Suppressor macrophage treated with lipopolysaccharide for 1 hour (primary cell): Measurements from ENCODE around the gene VARS1.
A peak's percentile ranks its signal among the peaks of the same experiment; 100 is the strongest.

ENCODE experiments used
- DNase-seq, 3 donors: peaks; one replicate each; pipeline ENCODE4 v3.0.0-alpha.2; 2020 to 2022

VARS1 gene

DNA sequence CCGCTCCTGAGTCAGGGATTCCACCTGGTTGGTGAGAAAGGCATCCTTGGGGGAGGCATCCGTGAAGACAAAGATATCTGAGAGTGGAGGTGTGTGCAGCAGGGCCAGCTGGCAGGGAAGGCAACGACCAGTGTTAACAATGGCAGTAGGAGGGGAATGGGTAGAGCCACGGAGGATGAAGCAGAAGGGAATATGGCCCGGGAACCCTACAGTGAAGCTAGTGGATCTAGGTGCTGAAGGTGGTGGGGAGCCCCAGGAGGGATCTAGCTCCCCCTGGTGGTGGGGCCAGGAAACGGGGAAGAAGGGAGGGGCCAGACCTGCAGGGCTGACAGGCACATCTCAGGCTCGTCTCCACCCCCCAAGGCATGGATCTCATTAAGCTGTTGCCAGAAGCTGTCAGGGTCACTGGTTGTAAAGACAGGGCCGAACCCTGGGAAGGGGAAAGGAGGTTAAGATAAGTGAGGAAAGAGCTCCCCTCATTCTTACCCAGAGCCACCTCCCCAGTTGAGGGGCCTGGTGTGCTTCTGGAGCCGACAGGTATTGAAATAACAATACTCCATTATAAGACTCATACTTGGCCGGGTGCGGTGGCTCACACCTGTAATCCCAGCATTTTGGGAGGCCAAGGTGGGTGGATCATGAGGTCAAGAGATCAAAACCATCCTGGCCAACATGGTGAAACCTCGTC lies 25.7 kb downstream of the VARS1 start:
- peak; percentile 76 to 90 (median 83) for DNase-seq

DNA sequence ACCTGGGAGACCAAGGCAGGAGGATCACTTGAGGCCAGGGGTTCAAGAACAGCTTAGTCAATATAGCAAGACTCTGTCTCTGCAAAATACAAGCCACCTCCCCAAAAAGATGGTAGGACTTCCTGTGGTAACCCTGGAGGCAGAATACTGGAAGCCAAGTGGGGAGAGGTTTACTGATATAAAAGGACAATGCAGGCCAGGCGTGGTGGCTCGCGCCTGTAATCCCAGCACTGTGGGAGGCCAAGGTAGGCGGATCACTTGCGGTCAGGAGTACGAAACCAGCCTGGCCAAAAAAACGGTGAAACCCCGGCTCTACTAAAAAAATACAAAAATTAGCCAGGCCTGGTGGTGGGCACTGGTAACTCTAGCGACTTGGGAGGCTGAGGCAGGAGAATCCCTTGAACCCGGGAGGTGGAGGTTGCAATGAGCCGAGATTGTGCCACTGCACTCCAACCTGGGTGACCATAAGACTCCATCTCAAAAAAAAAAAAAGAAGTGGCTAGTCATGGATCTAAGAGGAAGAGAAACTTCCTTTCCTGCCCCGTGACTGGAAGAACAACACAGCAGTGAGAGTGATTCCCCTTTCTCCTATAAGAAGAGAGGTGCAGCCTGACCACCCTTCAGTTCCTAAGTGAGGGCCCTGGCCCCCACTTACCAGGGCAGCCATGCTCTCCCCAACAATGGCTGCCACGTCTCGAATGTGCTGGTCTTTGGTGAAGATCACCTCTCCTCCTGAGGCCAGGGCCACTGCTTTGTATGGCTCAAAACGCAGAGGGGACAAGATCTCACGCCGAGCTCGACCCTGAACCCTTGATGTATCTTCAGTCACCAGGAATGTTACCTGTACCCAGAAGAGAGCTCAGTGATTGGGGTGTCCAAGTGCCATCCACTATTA lies 26.9 kb downstream of the VARS1 start:
- DNase-seq: peak; percentile 81 to 90 (median 86)

DNA sequence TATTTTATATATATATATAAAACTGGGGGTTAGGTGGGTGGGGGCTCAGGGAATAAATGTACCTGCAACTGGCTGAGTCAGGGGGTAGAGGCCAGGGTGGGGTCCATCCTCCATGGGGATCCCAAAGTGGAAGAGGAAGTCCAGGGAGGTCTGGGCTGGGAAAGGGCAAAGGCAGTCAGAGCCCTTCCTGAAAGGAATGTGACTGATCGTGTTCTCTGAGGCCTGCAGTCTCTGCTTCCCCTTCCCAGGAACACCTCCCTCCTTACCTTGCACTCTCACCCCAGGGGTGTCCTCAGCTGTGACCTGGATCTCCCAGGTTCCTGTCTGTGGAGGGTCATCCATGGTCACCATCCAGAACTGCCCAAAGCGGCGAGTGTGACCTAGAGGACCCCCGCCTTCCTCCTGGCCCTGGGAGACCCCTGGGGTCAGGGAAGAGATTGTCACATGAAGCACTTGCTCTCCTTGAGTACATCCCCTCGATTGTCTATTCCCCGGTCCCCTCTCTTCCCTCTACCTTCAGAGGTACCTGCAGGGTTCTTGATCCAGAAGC lies 28.4 kb downstream of the VARS1 start:
- DNase-seq: peak in 2 of 3 donors; percentile 22 to 27

DNA sequence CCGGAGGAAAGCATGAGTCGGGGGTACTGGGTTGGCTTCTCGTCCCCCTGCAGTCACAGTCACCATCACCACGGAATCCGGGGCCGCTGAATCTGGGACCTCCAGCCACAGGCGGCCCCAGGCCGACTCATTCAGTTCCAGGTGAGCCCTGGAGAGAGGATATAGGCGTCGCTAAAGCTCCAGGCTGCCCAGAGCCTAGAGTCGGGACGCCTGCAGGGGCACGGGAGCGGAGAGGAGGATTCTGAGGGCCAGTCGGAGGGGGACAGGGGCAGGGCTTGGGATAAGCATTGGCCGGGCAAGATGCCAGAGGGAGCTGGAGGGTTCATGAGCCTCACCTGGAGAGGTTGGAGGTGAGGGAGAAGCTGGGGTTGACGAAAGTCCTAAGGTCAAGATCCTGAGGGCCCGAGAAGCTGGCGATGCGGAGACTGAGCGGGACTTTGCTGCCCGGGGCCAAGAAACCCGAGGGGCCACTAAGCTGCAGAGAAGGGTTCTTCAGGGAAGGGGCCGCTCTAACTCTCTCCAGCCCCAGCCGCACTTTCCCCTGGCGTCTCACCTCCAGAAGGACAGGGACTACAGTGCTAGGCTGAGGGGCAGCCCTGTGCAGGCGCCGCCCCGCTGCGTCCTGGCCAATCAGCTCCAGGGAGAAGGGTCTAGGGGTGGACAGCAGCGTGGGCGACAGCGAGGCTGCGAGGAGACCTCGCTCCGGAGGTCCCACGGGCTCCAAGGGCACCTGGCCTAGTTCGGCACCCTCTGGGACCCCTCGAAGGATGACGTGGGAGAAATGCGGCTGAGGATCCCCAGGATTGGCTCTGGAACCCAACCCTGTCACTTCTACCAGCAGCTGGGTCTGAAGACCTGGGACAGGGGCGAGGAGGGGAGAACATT lies 29.4 kb downstream of the VARS1 start:
- DNase-seq: no peak

DNA sequence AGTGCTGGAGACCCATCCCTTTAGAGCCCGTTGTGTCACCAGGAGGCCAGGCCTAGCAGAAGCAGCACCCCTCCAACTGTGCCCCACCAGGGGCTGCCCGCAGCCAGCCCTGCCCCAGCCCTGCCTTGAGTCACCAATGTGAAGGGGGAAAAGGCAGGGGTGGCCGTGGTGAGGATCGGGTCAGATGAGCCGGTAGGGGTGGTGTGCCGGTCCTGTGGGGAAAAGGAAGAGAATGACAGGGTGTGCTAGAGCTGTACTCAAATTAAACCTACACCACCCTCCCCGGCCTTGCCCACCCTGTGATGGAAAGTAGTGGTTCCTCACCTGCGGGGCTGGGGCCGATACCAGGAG lies 30.0 kb downstream of the VARS1 start:
- DNase-seq: no peak

DNA sequence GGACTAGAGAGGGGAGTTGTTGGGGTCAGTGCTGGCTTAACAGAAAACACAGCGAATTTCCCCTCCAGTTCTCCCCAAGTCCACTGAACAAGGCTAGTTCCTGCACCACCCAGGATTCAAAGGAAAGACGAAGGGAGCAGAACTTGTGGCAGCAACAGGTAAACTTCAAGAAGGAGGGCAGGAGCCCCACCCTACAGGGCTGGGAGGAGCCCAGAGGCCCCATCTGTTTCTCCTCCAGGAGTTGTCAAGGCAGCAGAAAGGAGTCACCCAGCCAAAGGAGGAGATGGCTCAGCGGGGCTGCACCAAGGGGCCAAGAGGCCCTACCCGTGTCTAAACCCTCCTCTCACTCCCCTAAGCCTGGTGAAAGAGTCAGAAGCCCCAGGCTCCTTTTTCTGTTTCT lies 31.4 kb downstream of the VARS1 start:
- no peak for DNase-seq

DNA sequence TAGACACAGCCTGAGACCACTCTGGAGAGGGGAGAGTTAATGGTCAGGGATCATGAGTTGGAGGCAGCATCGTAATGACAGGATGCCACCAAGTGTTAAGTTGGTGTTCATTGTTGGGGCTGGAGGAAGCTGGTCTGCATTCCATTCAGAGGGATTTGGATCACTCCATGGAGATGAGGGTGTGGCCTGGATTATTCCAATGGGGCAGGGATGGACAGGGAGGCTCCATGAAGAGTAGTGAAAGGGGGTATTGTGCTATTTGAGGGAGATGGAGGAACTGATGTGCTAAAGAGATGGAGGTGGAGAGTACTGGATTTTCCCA lies 32.0 kb downstream of the VARS1 start:
- no peak for DNase-seq

DNA sequence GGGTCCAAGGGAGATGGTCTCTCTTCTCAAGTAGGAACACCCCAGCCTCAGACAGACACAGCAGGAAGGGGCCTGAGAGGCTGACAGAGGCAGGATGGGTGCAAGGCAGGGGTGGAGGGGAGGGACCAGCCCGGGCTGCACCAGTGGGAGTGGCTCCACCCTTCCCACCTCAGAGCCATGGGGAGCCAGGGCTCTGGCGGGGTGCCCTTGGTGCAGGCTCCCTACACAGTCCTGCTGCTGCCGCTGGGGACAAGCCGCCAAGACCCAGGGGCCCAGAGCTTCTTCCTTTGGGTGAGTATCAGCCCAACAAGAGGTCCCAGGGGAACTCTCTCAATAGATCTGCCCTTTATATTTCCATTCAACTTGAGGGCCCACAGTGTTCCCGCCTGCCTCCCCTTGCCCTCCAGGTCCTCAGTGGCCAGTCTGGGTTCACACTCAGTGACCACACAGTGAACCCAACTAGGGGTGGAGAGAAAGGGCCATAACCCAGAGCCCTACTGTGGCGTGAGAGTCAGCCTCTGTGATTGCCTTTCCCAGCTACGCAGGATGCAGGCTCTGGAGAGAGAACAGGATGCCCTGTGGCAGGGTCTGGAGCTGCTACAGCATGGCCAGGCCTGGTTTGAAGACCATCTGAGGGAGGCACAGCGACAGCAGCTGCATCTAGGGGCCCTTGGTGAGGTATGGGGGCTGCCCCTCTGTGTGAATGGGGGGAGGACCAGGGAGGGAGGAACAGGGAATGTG lies 32.5 kb downstream of the VARS1 start:
- no peak for DNase-seq

DNA sequence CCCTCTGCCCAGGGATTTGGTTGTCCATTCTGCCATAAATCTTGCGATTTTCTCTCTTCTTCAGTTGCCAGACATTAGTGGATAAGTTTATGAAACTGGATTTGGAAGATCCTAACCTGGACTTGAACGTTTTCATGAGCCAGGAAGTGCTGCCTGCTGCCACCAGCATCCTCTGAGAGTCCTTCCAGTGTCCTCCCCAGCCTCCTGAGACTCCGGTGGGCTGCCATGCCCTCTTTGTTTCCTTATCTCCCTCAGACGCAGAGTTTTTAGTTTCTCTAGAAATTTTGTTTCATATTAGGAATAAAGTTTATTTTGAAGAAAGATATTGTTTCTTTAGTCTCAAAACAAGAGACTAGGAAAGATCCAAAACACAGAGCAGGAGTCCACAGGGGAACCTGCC lies 33.2 kb downstream of the VARS1 start, which contains the start of gene SAPCD1:
Gene SAPCD1, plus strand, starts transcription at position 301 of the 400 bp plus-strand sequence. CDS start 399 bp downstream, outside the sequence.
- DNase-seq: no peak

DNA sequence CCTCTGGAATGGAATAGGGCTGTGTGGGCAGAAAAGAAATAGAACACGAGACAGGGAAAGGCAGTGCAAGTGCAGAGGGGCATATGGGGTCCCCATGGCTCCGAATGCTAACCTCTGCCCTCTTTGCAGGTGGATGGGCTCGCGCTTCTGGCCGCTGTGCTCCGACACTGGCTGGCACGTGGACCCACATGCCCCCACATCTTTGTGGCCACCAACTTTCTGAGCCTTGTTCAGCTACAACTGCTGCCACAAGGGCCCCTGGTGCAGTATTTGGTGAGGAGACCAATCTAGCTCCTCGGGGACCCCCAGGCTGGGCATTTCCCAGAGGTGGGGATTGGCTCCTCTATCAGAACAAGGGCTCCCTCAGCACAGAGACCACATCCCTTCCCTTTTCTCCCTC lies 34.2 kb downstream of the VARS1 start:
- no peak for DNase-seq

DNA sequence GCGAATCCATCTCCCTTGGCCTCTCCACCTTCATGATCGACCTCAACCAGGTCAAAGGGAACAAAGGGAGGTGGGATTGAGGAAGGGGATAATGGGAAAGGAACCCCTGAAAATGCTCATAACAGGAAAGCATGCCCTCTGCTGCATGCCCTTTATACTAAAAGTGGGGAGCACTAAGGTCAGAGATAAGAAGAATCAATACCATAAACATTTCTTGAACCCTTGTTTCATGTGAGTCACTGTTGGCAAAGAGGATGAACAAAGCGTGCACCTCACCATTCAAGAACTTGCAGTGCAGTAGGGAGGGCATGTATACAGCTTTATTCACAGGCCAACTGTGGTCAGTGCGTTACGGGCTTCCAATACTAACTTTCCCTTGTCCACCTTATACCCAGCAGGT lies 34.8 kb downstream of the VARS1 start:
- DNase-seq: no peak

DNA sequence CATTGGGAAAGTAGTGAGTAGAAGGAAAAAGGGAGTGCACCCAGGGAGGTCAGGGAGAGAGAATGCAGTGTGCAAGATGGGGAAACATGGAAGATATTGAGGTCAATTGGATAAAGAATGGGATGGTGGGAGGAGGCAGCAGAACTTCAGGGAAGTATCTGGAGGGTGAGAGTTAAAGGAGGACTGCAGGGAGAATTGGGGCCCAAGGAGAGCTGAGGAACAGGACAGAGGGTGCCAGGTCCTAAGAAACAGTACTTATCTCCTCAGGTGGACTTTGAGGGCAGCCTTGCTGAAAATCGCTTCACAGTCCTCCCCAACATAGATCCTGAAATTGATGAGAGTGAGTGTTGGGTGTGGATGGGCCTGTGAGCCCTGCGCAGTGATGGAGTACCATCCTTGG lies 37.3 kb downstream of the VARS1 start:
- DNase-seq: no peak

DNA sequence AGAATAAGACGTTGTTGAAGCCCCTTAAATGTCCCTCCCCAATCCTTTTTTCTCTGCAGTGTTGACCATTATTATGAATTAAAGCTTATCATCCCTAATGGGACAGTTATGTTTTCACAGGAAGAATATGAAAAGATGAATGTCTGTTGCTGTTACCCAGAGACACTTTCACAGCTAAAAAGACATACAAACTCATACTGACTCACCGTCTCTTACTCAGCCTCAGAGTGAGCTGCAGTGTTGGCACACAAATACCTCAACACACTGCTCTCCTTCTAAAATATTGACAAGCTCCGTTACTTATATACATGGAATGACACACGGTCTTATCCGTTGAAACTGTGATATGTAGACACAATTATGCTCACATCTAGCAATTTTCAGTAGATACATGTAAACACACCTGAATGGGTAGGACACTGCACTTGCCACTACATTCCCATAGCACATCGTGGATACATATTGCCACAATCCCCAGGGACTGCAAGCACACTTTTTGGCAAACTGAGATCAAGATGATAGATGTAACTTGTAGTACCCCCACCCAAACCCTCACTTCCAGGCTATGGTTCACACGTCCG lies 42.7 kb downstream of the VARS1 start:
- peak in 1 of 3 donors; percentile 11 for DNase-seq

DNA sequence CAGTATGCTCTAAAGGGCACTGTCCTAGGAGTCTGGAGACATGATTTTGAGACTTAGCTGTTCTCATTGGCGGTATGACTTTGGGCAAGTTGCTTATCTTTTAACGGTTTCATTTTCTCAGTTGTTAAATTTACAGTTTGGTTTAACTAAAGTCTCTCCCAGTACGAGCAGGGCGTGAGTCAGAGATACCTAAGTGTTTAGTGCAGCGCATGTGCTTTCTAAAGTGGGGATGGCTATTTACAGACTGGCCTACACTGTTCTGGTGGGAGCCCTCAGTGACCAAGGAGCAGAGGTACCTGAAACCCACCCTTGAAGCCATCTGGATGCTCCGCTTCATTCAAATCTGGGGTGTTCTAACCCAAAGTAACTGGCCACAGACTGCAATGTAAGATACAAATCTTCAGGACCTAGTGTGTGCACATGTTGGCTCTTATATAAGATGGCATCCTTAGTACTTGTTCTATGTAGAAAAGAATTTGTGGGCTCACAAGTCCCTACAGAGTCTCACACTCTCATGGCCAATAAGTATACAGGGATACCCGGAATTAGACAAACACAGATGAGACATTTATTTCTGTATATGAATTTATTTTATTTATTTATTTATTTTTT lies 45.0 kb downstream of the VARS1 start:
- no peak for DNase-seq

DNA sequence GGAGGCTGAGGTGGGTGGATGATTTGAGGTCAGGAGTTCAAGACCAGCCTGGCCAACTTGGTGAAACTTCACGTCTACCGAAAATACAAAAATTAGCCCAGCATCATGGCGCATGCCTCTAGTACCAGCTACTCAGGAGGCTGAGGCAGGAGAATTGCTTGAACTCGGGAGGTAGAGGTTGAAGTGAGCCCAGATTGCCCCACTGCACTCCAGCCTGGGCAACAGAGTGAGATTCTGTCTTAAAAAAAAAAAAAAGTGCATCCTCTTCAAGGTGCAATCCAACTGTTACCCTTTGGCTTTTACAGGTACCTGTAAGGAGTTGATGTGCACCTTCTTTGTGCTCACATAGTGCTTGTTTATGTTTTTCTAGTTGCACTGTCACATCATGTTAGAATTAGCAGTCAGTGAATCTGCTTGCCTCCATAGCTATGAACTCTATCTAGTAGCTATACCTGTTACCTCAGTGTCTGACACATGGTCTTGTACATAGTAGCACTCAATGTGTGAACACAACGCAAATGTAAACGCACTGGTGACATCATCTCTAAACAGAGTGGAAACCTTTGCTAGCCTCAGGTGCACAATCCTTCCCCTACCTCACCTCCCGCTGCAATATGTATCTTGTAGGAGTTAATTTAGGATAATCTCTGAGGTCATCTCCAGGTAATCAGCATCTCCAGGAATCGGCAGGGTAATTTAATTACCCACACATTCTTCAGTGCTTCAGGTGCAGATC lies 46.1 kb downstream of the VARS1 start:
- no peak for DNase-seq
